IMR-90 (cell line): Measurements from ENCODE around the gene IPO13. TPM values are rescaled to one million over a fixed set of nuclear protein-coding genes. Genes with fewer than 3 reads are reported as not detected.
A peak's percentile ranks its signal among the peaks of the same experiment; 100 is the strongest.

Experiments
- ATAC-seq: fragments of 200-7000 bp; cut with Tn5 transposase; 2 replicates; pipeline ENCODE4 v1.9.1; 2020; ENCODE audit warnings: low read depth, mild to moderate bottlenecking, moderate library complexity
- BruUV-seq: library from RNA; stranded (reverse); fragments of 400-500 nt; replicated peaks from 2 replicates; lab custom pipeline; 2021; lab: Mats Ljungman, UMichigan
- CTCF ChIA-PET: fragments of 300-600 bp; formaldehyde crosslinking; extraction: SDS; loops from one replicate; lab custom pipeline; 2021; ENCODE audit warnings: antibody characterized with exemption; lab: Yijun Ruan, JAX
- POLR2A ChIA-PET: fragments of 300-600 bp; sonication (Branson Sonifier 250); formaldehyde crosslinking; loops from one replicate; lab custom pipeline; 2022; ENCODE audit warnings: antibody characterized with exemption; ENCODE audit not compliant: unreplicated experiment; lab: Charles Lee
- DNase-seq: peaks from one replicate; pipeline ENCODE4 v3.0.0; 2013
- H2AFZ ChIP-seq: replicated peaks from 2 replicates; pipeline ENCODE3; 2013; ENCODE audit warnings: low read length, mild to moderate bottlenecking; ENCODE audit not compliant: poor library complexity
- H2AK5ac ChIP-seq: 2 replicates; pipeline ENCODE4 v1.6.1; 2013; ENCODE audit warnings: low read depth, low read length, inconsistent platforms
- H2AK9ac ChIP-seq: replicated peaks from 2 replicates; pipeline ENCODE3; 2013; ENCODE audit warnings: mild to moderate bottlenecking, low read depth, low read length, moderate library complexity; ENCODE audit not compliant: poor library complexity
- H2BK120ac ChIP-seq: 2 replicates; pipeline ENCODE4 v1.6.1; 2013; ENCODE audit warnings: low read depth, low read length, inconsistent platforms
- H2BK15ac ChIP-seq: 3 replicates; pipeline ENCODE4 v1.6.1; 2013; ENCODE audit warnings: low read depth, low read length, inconsistent platforms
- H2BK20ac ChIP-seq: 2 replicates; pipeline ENCODE4 v1.6.1; 2013; ENCODE audit warnings: low read depth, mild to moderate bottlenecking, inconsistent platforms, low read length, moderate library complexity
- H2BK5ac ChIP-seq: 2 replicates; pipeline ENCODE4 v1.6.1; 2013; ENCODE audit warnings: mild to moderate bottlenecking, low read depth, low read length, inconsistent platforms; ENCODE audit not compliant: poor library complexity, severe bottlenecking
- H3K14ac ChIP-seq: replicated peaks from 2 replicates; pipeline ENCODE4 v1.6.1; 2013; ENCODE audit warnings: low read depth, low read length, inconsistent platforms
- H3K18ac ChIP-seq: 2 replicates; pipeline ENCODE4 v1.6.1; 2013; ENCODE audit warnings: low read depth, low read length, control low read depth
- H3K23ac ChIP-seq: 2 replicates; pipeline ENCODE4 v1.6.1; 2013; ENCODE audit warnings: low read depth, low read length, inconsistent platforms
- H3K27ac ChIP-seq: 2 replicates; pipeline ENCODE4 v1.5.1; 2013; ENCODE audit warnings: mild to moderate bottlenecking, control low read depth, low read length; ENCODE audit not compliant: insufficient read depth
- H3K27me3 ChIP-seq: 2 replicates; pipeline ENCODE4 v1.6.1; 2013; ENCODE audit warnings: low read length; ENCODE audit not compliant: control insufficient read depth, insufficient read depth
- H3K36me3 ChIP-seq: 2 replicates; pipeline ENCODE4 v1.6.1; 2013; ENCODE audit warnings: low read length, mixed read lengths; ENCODE audit not compliant: control insufficient read depth, insufficient read depth
- H3K4ac ChIP-seq: 2 replicates; pipeline ENCODE4 v1.6.1; 2013; ENCODE audit warnings: low read depth, low read length, inconsistent platforms
- H3K4me1 ChIP-seq: 2 replicates; pipeline ENCODE4 v1.6.1; 2013; ENCODE audit warnings: low read length, mixed read lengths; ENCODE audit not compliant: control insufficient read depth, insufficient read depth
- H3K4me2 ChIP-seq: 2 replicates; pipeline ENCODE4 v1.6.1; 2013; ENCODE audit warnings: low read depth, mild to moderate bottlenecking, control low read depth, low read length, moderate library complexity
- H3K4me3 ChIP-seq: 2 replicates; pipeline ENCODE4 v1.5.1; 2013; ENCODE audit warnings: low read depth, mild to moderate bottlenecking, control low read depth, low read length, moderate library complexity; ENCODE audit not compliant: insufficient read depth
- H3K56ac ChIP-seq: 2 replicates; pipeline ENCODE4 v1.6.1; 2013; ENCODE audit warnings: low read length, inconsistent platforms; ENCODE audit not compliant: insufficient read depth; ENCODE audit errors: extremely low read depth
- H3K79me1 ChIP-seq, 2 experiments: 2 replicates each; pipeline ENCODE4 v1.6.1; 2013; ENCODE audit warnings: low read length in 2 of 2, inconsistent platforms in 1 of 2, low read depth in 1 of 2
- H3K9ac ChIP-seq: 2 replicates; pipeline ENCODE4 v1.6.1; 2013; ENCODE audit warnings: low read depth, low read length, control low read depth
- H3K9me1 ChIP-seq: 2 replicates; pipeline ENCODE4 v1.6.1; 2013; ENCODE audit warnings: low read length, inconsistent platforms; ENCODE audit not compliant: insufficient read depth
- H3K9me3 ChIP-seq: 2 replicates; pipeline ENCODE4 v1.6.1; 2013; ENCODE audit warnings: low read length; ENCODE audit not compliant: control insufficient read depth, insufficient read depth
- H4K20me1 ChIP-seq: 2 replicates; pipeline ENCODE4 v1.6.1; 2013; ENCODE audit warnings: low read length, inconsistent platforms; ENCODE audit not compliant: insufficient read depth
- H4K5ac ChIP-seq: 2 replicates; pipeline ENCODE4 v1.6.1; 2013; ENCODE audit warnings: mild to moderate bottlenecking, low read depth, low read length, control low read depth
- H4K8ac ChIP-seq, 2 experiments: 2 replicates each; pipeline ENCODE4 v1.6.1; 2013; ENCODE audit warnings: low read depth in 2 of 2, low read length in 2 of 2, control low read depth in 1 of 2, inconsistent platforms in 1 of 2
- H4K91ac ChIP-seq: 2 replicates; pipeline ENCODE4 v1.6.1; 2013; ENCODE audit warnings: low read depth, low read length, inconsistent platforms; ENCODE audit not compliant: insufficient read depth
- BHLHE40 ChIP-seq: fragments of 150-350 bp; IDR thresholded peaks from 2 replicates; pipeline ENCODE4 v1.6.1; 2016; ENCODE audit warnings: mild to moderate bottlenecking, low read depth, low read length
- CEBPB ChIP-seq: IDR thresholded peaks from 2 replicates; pipeline ENCODE4 v1.6.1; 2012; ENCODE audit warnings: low read depth, low read length, improper control_type of control experiment
- MAZ ChIP-seq: IDR thresholded peaks from 2 replicates; pipeline ENCODE4 v1.6.1; 2012; ENCODE audit warnings: low read depth, mild to moderate bottlenecking, low read length, improper control_type of control experiment, moderate library complexity, borderline replicate concordance
- SMC3 ChIP-seq: fragments of 150-350 bp; IDR thresholded peaks from 2 replicates; pipeline ENCODE4 v1.6.1; 2016; ENCODE audit warnings: low read depth, mild to moderate bottlenecking, antibody characterized with exemption, low read length, moderate library complexity
- WGBS, 2 experiments: methylation state at CpG; one replicate each; pipeline versions ENCODE4 v1.1.5 to v1.1.7; 2013; ENCODE audit warnings: missing lambda C conversion rate in 2 of 2; ENCODE audit not compliant: insufficient read length in 1 of 2; ENCODE audit errors: extremely low coverage in 2 of 2; 5-methylcytosine and 5-hydroxymethylcytosine counted together
- dilution Hi-C: fragments of 300-500 bp; cut with HindIII; formaldehyde crosslinking; loops from one replicate; pipeline ENCODE4 v1.14.3; 2018; ENCODE audit warnings: low sequenced_read_pairs; ENCODE audit not compliant: unreplicated experiment
- in situ Hi-C: fragments of 300-500 bp; cut with MboI; formaldehyde crosslinking; loops from 3 replicates; pipeline ENCODE4 v1.14.3; 2019; ENCODE audit warnings: low sequenced_read_pairs, inconsistent platforms, mixed read lengths
- intact Hi-C: fragments of 100-400 bp; cut with micrococcal nuclease; formaldehyde crosslinking; loops from 2 replicates; pipeline ENCODE4 v1.10.0; 2022
- polyA plus RNA-seq, 3 experiments: library from polyadenylated mRNA; depleted of rRNA; stranded (reverse); fragments of >200 nt; gene quantifications; 2 replicates each; pipeline ENCODE4 v1.2.3, GENCODE V29; 2012; ENCODE audit warnings: low replicate concordance in 1 of 3
- total RNA-seq: library from RNA; depleted of rRNA; stranded (reverse); fragments of >200 nt; gene quantifications from 2 replicates; pipeline ENCODE4 v1.2.3, GENCODE V29; 2012

Gene IPO13
- total and polyA plus RNA-seq, 2 of the 4 experiments (the other 2 are of a cell fraction), result 15.2 to 18.7 TPM

DNA sequence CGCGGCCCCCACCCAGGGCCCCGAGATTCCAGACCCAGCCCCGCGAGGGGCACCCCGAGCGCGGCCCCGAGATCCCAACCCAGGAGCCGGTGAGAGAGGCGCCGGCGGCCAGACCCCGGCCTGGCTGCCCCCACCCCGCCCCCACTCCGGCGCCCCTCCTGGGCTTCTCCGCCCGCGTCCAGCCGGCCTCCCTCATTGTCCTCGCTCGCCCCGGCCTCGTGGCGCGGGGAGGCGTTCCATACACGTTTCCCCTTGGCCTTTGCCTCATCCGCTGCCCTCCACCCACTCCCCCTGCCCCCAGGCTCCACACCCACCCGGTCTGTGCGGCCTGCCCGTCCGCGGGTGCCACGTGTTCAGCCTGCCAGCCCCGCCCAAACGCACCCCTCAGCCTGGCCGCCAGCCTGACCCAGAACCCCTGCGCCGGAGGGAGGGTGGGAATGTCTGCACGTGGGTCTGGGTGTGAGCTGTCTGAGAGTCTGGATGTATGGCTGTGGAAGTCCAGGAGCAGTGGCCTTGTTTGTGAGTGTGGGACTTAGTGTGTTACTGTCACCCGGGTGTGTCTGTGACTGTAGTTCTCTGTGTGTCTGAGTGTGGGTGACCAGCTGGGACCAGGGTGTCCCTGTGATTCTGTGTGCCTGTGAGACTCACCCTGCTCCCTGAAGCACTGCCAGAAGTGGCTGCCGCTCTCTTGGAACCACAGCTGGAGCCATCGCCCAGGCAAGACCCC, 32.9 kb downstream of the IPO13 start (continued):
- no peak for TF ChIP-seq SMC3

DNA sequence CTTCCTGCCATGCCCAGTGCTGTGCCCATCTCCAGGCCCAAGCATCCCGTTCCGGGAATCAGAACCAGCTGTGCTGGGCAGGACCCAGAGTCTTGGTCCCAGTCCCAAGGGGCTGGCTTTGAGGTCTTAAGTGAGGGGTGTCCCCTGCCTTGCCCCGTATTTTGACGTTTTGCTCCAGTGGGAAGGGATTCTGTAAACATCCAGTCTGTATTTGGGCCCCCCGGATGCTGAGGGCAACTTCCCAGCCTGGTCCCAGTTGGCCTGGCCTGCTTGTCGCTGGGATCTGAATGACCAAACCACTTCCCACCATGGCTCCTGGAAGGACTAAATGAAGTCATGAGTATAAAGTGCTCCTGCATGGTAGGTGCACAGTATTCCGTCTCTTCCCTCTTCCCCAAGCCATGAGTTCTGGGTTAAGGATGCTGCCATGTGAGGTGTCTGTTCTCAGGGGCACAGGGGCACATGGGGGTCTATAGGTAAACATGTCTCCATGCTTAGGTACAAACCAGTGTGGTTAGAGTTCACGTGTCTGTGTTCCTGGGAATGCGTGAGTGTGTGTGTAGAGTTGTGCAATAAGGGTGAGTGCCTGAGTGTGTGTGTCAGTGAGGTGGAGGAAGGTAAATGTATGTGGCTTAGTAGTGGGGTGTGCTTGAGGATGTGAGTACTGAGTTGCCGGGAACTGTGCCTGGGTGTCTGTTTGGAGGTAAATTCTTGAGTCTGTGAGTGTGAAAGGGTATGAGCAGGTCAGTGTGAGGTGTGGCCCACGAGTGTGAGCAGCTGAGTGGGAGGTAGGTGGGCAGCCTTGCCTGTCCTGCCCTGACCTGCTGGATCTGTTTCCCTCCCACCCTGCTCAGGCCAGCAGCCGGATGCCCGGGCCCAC, 33.7 kb downstream of the IPO13 start:
- POLR2A ChIA-PET, result no interaction called here
- 60% methylated on average over 1 of the region's 13 CpGs; no CpG with 5 or more reads in 1 of the 2 experiments for WGBS, 2 experiments
- no TSS peak for BruUV-seq

More for the DNA sequence above, 33.7 kb downstream of the IPO13 start:
- Histone ChIP-seq H2AK9ac (peak overlapping the region; percentile 100), H3K9me1 (peaks cover 41% of the 10 kb centered on the region), H4K5ac (no peak overlapping the region), H3K14ac (peak overlapping the region; percentile 88), H3K4me2 (peak overlapping the region; percentile 96), H3K18ac (no peak overlapping the region), H2BK5ac (peak overlapping the region; percentile 69), H3K56ac (0 out of 2 replicates have a peak overlapping the region, but pooled peaks have one; percentile 39), H3K9me3 (no peaks in the 10 kb centered on the region), H3K23ac (peak overlapping the region; percentile 81), H3K4ac (peak overlapping the region; percentile 95), H3K9ac (peak overlapping the region; percentile 75), H3K36me3 (peaks cover 47% of the 10 kb centered on the region), H3K4me3 (peak overlapping the region; percentile 72), H2BK120ac (peak overlapping the region; percentile 20; the same call in 1 of the 2 replicates), H4K20me1 (peaks cover 55% of the 10 kb centered on the region), H2AK5ac (peak overlapping the region; percentile 76), H3K27ac (peak overlapping the region; percentile 86), H3K27me3 (no peaks in the 10 kb centered on the region), H2BK20ac (no peak overlapping the region), H4K91ac (peak overlapping the region; percentile 90), H3K4me1 (peaks cover 21% of the 10 kb centered on the region), H2BK15ac (peak overlapping the region; percentile 69; the same call in 1 of the 3 replicates), H3K79me1 (peaks cover 47 to 83% of the 10 kb centered on the region in 2 experiments; a peak in 3 of 4 replicates), H2AFZ (peak overlapping the region; percentile 91), H4K8ac (peak overlapping the region; percentile 65 to 79)
- dilution Hi-C loops, result no loop called here
- peak; percentile 97 for TF ChIP-seq CEBPB
- no peak for TF ChIP-seq MAZ
- 0 out of 2 replicates have a peak, but pooled peaks have one; percentile 10 for TF ChIP-seq BHLHE40
- DNase-seq (peak; percentile 56), ATAC-seq (peak; percentile 2)
- CTCF ChIA-PET, result no interaction called here
- intact Hi-C loops, result no loop called here
- in situ Hi-C loops, result no loop called here
